Loucy (cell line): ENCODE data around the gene RNU6-7.

Source experiments
- H2AFZ ChIP-seq: fragments of 200-600 bp; sonication (generic); 2 replicates; pipeline ENCODE4 v1.6.0; 2016; ENCODE audit warnings: antibody characterized with exemption, mild to moderate bottlenecking, low read length, moderate library complexity
- H3F3A ChIP-seq: fragments of 200-600 bp; 2 replicates; pipeline ENCODE4 v1.6.0; 2016; ENCODE audit warnings: antibody characterized with exemption, low read depth, mild to moderate bottlenecking
- H3K27me3 ChIP-seq: fragments of 200-600 bp; sonication (generic); 2 replicates; pipeline ENCODE4 v1.6.1; 2014; ENCODE audit warnings: low read length, mild to moderate bottlenecking; ENCODE audit not compliant: insufficient read depth, poor library complexity, severe bottlenecking
- H3K36me3 ChIP-seq: fragments of 200-600 bp; sonication (generic); 2 replicates; pipeline ENCODE4 v1.6.1; 2016; ENCODE audit warnings: low read length; ENCODE audit not compliant: insufficient read depth
- H3K4me1 ChIP-seq: fragments of 200-600 bp; sonication (generic); 2 replicates; pipeline ENCODE4 v1.5.1; 2014; ENCODE audit warnings: low read length, mild to moderate bottlenecking; ENCODE audit not compliant: insufficient read depth, poor library complexity, severe bottlenecking
- H3K4me2 ChIP-seq: fragments of 200-600 bp; sonication (generic); 2 replicates; pipeline ENCODE4 v1.6.0; 2014; ENCODE audit warnings: antibody characterized with exemption, low read length, low read depth, mild to moderate bottlenecking; ENCODE audit not compliant: poor library complexity, severe bottlenecking
- H3K4me3 ChIP-seq: fragments of 200-600 bp; sonication (generic); 2 replicates; pipeline ENCODE4 v1.5.1; 2014; ENCODE audit warnings: low read length, mild to moderate bottlenecking, mixed read lengths; ENCODE audit not compliant: poor library complexity, severe bottlenecking
- H3K79me2 ChIP-seq: fragments of 200-600 bp; sonication (generic); 2 replicates; pipeline ENCODE4 v1.6.1; 2014; ENCODE audit warnings: low read length; ENCODE audit not compliant: insufficient read depth
- H3K9ac ChIP-seq: fragments of 200-600 bp; sonication (generic); 2 replicates; pipeline ENCODE4 v1.6.0; 2014; ENCODE audit warnings: mild to moderate bottlenecking, low read depth, low read length, moderate library complexity; ENCODE audit not compliant: poor library complexity, severe bottlenecking
- H3K9me2 ChIP-seq: fragments of 200-600 bp; sonication (generic); replicated peaks from 2 replicates; pipeline ENCODE4 v1.6.1; 2016; ENCODE audit warnings: low read depth, low read length, mixed read lengths
- H3K9me3 ChIP-seq: fragments of 200-600 bp; sonication (generic); 2 replicates; pipeline ENCODE4 v1.6.1; 2014; ENCODE audit warnings: mild to moderate bottlenecking, antibody characterized with exemption, low read length, low read depth; ENCODE audit not compliant: insufficient read depth
- H4K20me1 ChIP-seq: fragments of 200-600 bp; sonication (generic); 2 replicates; pipeline ENCODE4 v1.6.0; 2014; ENCODE audit warnings: antibody characterized with exemption, low read length, mild to moderate bottlenecking; ENCODE audit not compliant: insufficient read depth, poor library complexity, severe bottlenecking
- CTCF ChIP-seq: fragments of 200-600 bp; sonication (generic); conservative IDR thresholded peaks from 2 replicates; pipeline ENCODE4 v1.5.1; 2014; ENCODE audit warnings: mild to moderate bottlenecking, antibody characterized with exemption, low read length
- EZH2phosphoT487 ChIP-seq: fragments of 200-600 bp; IDR thresholded peaks from 2 replicates; pipeline ENCODE4 v1.6.1; 2018; ENCODE audit warnings: antibody characterized with exemption, mild to moderate bottlenecking, moderate library complexity, borderline replicate concordance

Gene RNU6-7

DNA sequence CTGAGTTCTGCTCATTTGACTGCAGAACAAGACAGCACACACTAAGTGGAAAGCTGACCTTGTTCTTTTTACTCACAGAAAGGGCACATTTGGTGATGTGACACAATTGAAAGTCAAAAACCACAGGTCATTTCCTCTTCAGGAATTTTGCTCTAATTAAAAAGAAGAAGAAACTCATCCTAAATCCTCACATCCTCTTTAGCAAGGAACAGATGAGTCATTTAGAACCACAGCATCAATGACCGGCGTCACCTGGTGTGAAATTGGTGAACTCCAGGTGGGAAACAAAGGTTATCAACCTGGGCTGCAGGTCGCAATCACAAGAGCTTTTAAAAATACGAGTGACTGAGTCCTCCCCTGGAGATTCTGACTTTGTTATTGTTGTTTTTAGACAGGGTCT is 4.1 kb downstream of the RNU6-7 start:
- no peaks in the 10 kb centered on the region for H3K36me3 ChIP-seq
- H3K4me1 ChIP-seq: peaks cover 13% of the 10 kb centered on the region
- H3K79me2 ChIP-seq: no peaks in the 10 kb centered on the region
- TF ChIP-seq EZH2phosphoT487 (no peak), CTCF (no peak)
- H3K9ac ChIP-seq: no peak overlapping the region
- no peaks in the 10 kb centered on the region for H3F3A ChIP-seq
- H4K20me1 ChIP-seq: no peaks in the 10 kb centered on the region
- no peak overlapping the region for H3K4me3 ChIP-seq
- peak overlapping the region; percentile 35 for H3K4me2 ChIP-seq
- H3K27me3 ChIP-seq: no peaks in the 10 kb centered on the region
- H3K9me2 ChIP-seq: no peaks in the 10 kb centered on the region
- no peaks in the 10 kb centered on the region for H3K9me3 ChIP-seq
- H2AFZ ChIP-seq: no peak overlapping the region

GRCh38 chr14:32206552-32206951 is 4.7 kb downstream of the RNU6-7 start:
- Histone ChIP-seq H2AFZ (no peak overlapping the region), H3K9ac (no peak overlapping the region)

GRCh38 chr14:32208490-32208889 is 6.6 kb downstream of the RNU6-7 start:
- Histone ChIP-seq H3K79me2 (no peaks in the 10 kb centered on the region), H3K4me3 (no peak overlapping the region), H3F3A (no peaks in the 10 kb centered on the region), H3K4me2 (no peak overlapping the region), H3K4me1 (peaks cover 13% of the 10 kb centered on the region), H3K36me3 (no peaks in the 10 kb centered on the region), H4K20me1 (no peaks in the 10 kb centered on the region), H2AFZ (no peak overlapping the region), H3K27me3 (no peaks in the 10 kb centered on the region), H3K9me2 (no peaks in the 10 kb centered on the region), H3K9me3 (no peaks in the 10 kb centered on the region), H3K9ac (no peak overlapping the region)
- no peak for TF ChIP-seq EZH2phosphoT487
- TF ChIP-seq CTCF: no peak

More at GRCh38 chr14:32206552-32206951, 4.7 kb downstream of the RNU6-7 start:
- H3K79me2 ChIP-seq: no peaks in the 10 kb centered on the region
- no peaks in the 10 kb centered on the region for H4K20me1 ChIP-seq
- no peaks in the 10 kb centered on the region for H3K9me3 ChIP-seq
- H3K27me3 ChIP-seq: no peaks in the 10 kb centered on the region
- no peaks in the 10 kb centered on the region for H3K9me2 ChIP-seq
- H3K4me3 ChIP-seq: no peak overlapping the region
- H3K36me3 ChIP-seq: no peaks in the 10 kb centered on the region
- no peak for TF ChIP-seq EZH2phosphoT487
- TF ChIP-seq CTCF: no peak
- no peaks in the 10 kb centered on the region for H3F3A ChIP-seq
- H3K4me2 ChIP-seq: peak overlapping the region; percentile 35
- H3K4me1 ChIP-seq: peaks cover 13% of the 10 kb centered on the region
